CD14-positive monocyte (primary cell): ENCODE results near the gene RHO. TPM values are rescaled to one million over a fixed set of nuclear protein-coding genes. Genes with fewer than 3 reads are reported as not detected.

Experiments
- DNase-seq, 3 donors: peaks; one replicate each; pipeline ENCODE4 v3.0.0-alpha.2; 2011 to 2022
- H2AFZ ChIP-seq: 2 replicates; pipeline ENCODE4 v1.6.0; 2012; ENCODE audit warnings: mild to moderate bottlenecking, low read depth, low read length, inconsistent platforms; ENCODE audit not compliant: insufficient read depth, poor library complexity, severe bottlenecking
- H3K27ac ChIP-seq, 2 donors: 1 replicate in 1 of 2; 2 replicates in 1 of 2; pipeline ENCODE4 v1.5.1; 2012 to 2013; ENCODE audit warnings: low read length in 2 of 2, control low read depth in 1 of 2, inconsistent platforms in 1 of 2, low read depth in 1 of 2, mild to moderate bottlenecking in 1 of 2
- H3K27me3 ChIP-seq, 2 donors: one replicate each; pipeline versions ENCODE4 v1.6.0 to v1.6.1; 2011 to 2013; ENCODE audit warnings: low read length in 2 of 2; ENCODE audit not compliant: control insufficient read depth in 2 of 2, insufficient read depth in 2 of 2
- H3K36me3 ChIP-seq, 2 donors: replicated peaks in 1 of 2; 1 replicate in 1 of 2; 2 replicates in 1 of 2; pipeline versions ENCODE4 v1.5.1 to v1.6.1; 2012 to 2013; ENCODE audit warnings: low read length in 2 of 2, control low read depth in 1 of 2, inconsistent platforms in 1 of 2, mild to moderate bottlenecking in 1 of 2; ENCODE audit not compliant: insufficient read depth in 2 of 2, control insufficient read depth in 1 of 2
- H3K4me1 ChIP-seq, 2 donors: 1 replicate in 1 of 2; 2 replicates in 1 of 2; pipeline versions ENCODE4 v1.5.1 to v1.6.1; 2012 to 2013; ENCODE audit warnings: low read length in 2 of 2, control low read depth in 1 of 2, inconsistent platforms in 1 of 2, mild to moderate bottlenecking in 1 of 2, moderate library complexity in 1 of 2; ENCODE audit not compliant: insufficient read depth in 2 of 2, control insufficient read depth in 1 of 2
- H3K4me2 ChIP-seq: replicated peaks from 2 replicates; pipeline ENCODE3; 2012; ENCODE audit warnings: low read length, moderate library complexity, mild to moderate bottlenecking; ENCODE audit not compliant: poor library complexity, severe bottlenecking; ENCODE audit errors: extremely low read depth
- H3K4me3 ChIP-seq, 3 experiments: fragments of 200-600 bp in 1 of 3; sonication (generic) in 1 of 3; replicated peaks in 1 of 3; 1 replicate in 2 of 3; 2 replicates in 1 of 3; pipeline ENCODE4 v1.5.1; 2011 to 2013; ENCODE audit warnings: low read length in 3 of 3, mild to moderate bottlenecking in 3 of 3, control low read depth in 2 of 3, low read depth in 2 of 3, inconsistent platforms in 1 of 3, moderate library complexity in 1 of 3
- H3K79me2 ChIP-seq: 2 replicates; pipeline ENCODE4 v1.6.0; 2012; ENCODE audit warnings: mild to moderate bottlenecking, control low read depth, inconsistent platforms, low read length, moderate library complexity; ENCODE audit not compliant: insufficient read depth
- H3K9ac ChIP-seq: 2 replicates; pipeline ENCODE4 v1.6.0; 2017; ENCODE audit warnings: low read length, mild to moderate bottlenecking; ENCODE audit not compliant: insufficient read depth, poor library complexity, severe bottlenecking
- H3K9me3 ChIP-seq, 2 donors: replicated peaks in 1 of 2; 1 replicate in 1 of 2; 2 replicates in 1 of 2; pipeline versions ENCODE4 v1.5.1 to v1.6.1; 2012 to 2013; ENCODE audit warnings: low read length in 2 of 2, control low read depth in 1 of 2; ENCODE audit not compliant: control insufficient read depth in 1 of 2, insufficient read depth in 1 of 2
- H4K20me1 ChIP-seq: 2 replicates; pipeline ENCODE4 v1.6.0; 2012; ENCODE audit warnings: mild to moderate bottlenecking, low read length, control low read depth, moderate library complexity; ENCODE audit not compliant: insufficient read depth
- H3K27ac Mint-ChIP-seq, 7 donors: one replicate each; pipeline ENCODE4 v1.8.0; 2020; ENCODE audit warnings: mild to moderate bottlenecking in 7 of 7, mixed read lengths in 7 of 7, moderate library complexity in 6 of 7, inconsistent platforms in 2 of 7
- H3K27me3 Mint-ChIP-seq, 3 donors: one replicate each; pipeline ENCODE4 v1.8.0; 2021 to 2022; ENCODE audit warnings: low read depth in 3 of 3, mild to moderate bottlenecking in 3 of 3, mixed read lengths in 3 of 3, moderate library complexity in 3 of 3, inconsistent platforms in 1 of 3
- H3K36me3 Mint-ChIP-seq, 2 donors: one replicate each; pipeline ENCODE4 v1.8.0; 2020; ENCODE audit warnings: mixed read lengths in 2 of 2, inconsistent platforms in 1 of 2, mild to moderate bottlenecking in 1 of 2
- H3K4me1 Mint-ChIP-seq: one replicate; pipeline ENCODE4 v1.8.0; 2020; ENCODE audit warnings: mild to moderate bottlenecking, mixed read lengths
- H3K4me3 Mint-ChIP-seq, 2 donors: one replicate each; pipeline ENCODE4 v1.8.0; 2020; ENCODE audit warnings: mild to moderate bottlenecking in 2 of 2, mixed read lengths in 2 of 2, moderate library complexity in 1 of 2
- H3K9me3 Mint-ChIP-seq, 7 donors: one replicate each; pipeline ENCODE4 v1.8.0; 2020 to 2022; ENCODE audit warnings: mixed read lengths in 7 of 7, mild to moderate bottlenecking in 6 of 7, moderate library complexity in 6 of 7, inconsistent platforms in 2 of 7
- WGBS: methylation state at CpG from one replicate; pipeline ENCODE4 v1.1.5; 2013; ENCODE audit warnings: missing lambda C conversion rate; ENCODE audit not compliant: insufficient coverage; 5-methylcytosine and 5-hydroxymethylcytosine counted together
- intact Hi-C, 2 donors: fragments of 100-400 bp; cut with micrococcal nuclease; formaldehyde crosslinking; loops; one replicate each; pipeline versions ENCODE4 v1.15.0 to v1.15.1; 2023
- polyA plus RNA-seq, 3 donors: library from polyadenylated mRNA; depleted of rRNA in 1 of 3; unstranded in 2 of 3; stranded (reverse) in 1 of 3; fragments of 300-500 nt in 2 of 3; fragments of >200 nt in 1 of 3; fragmentation: Illumina TruSeq in 2 of 3; gene quantifications; 1 replicate in 2 of 3; 2 replicates in 1 of 3; pipeline ENCODE4 v1.2.3, GENCODE V29; 2012 to 2021
- TF ChIP-seq, protein P1 (sequence below): fragments of 200-600 bp; IDR thresholded peaks from one replicate; pipeline ENCODE4 v1.8.0; 2022; ENCODE audit warnings: antibody characterized with exemption, mild to moderate bottlenecking

The RHO gene
- polyA plus RNA-seq, 3 donors, result 0.03 TPM; not detected in 2

DNA sequence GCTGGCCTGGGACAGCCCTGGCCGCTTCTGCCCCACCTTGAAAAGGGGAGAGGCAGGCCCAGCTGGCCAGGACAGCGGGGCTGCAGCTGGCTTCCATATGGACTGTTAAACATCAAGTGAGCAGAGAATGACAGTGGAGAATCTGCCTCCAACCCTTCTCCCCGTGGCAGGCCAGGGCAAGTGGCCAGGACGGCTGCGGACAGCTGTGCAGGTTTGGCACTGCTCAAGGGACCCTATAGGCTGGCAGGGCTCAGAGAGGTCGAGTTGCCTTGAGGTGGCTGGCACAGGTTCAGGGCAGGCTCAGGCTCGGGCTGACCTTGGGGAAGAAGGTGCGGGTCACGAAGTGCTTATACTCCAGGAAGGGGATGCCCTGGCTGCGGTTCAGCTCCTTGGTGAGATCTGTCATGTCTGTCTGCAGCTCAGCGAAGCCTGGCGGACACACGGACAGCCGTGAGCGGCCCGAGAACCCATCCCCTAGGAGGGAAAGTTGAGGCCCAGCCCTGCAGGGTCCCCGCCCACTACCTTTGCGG is 38.8 kb downstream of the RHO start:
- H3K36me3 Mint-ChIP-seq, result peaks cover 76 to 94% of the 10 kb centered on the region in 2 donors
- 97% methylated on average over 16 of the region's 18 CpGs for WGBS
- H3K9ac ChIP-seq, result no peak overlapping the region
- no peaks in the 10 kb centered on the region for H3K9me3 ChIP-seq
- H3K4me2 ChIP-seq, result no peak overlapping the region
- TF ChIP-seq, protein P1, sequence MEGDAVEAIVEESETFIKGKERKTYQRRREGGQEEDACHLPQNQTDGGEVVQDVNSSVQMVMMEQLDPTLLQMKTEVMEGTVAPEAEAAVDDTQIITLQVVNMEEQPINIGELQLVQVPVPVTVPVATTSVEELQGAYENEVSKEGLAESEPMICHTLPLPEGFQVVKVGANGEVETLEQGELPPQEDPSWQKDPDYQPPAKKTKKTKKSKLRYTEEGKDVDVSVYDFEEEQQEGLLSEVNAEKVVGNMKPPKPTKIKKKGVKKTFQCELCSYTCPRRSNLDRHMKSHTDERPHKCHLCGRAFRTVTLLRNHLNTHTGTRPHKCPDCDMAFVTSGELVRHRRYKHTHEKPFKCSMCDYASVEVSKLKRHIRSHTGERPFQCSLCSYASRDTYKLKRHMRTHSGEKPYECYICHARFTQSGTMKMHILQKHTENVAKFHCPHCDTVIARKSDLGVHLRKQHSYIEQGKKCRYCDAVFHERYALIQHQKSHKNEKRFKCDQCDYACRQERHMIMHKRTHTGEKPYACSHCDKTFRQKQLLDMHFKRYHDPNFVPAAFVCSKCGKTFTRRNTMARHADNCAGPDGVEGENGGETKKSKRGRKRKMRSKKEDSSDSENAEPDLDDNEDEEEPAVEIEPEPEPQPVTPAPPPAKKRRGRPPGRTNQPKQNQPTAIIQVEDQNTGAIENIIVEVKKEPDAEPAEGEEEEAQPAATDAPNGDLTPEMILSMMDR, result no peak
- H3K79me2 ChIP-seq, result no peaks in the 10 kb centered on the region
- peaks cover 8% of the 10 kb centered on the region for H4K20me1 ChIP-seq
- no peaks in the 10 kb centered on the region for H3K4me1 Mint-ChIP-seq
- no peak overlapping the region for H3K4me3 ChIP-seq
- intact Hi-C loops, result no loop called here
- H3K36me3 ChIP-seq, result peaks cover 94 to 100% of the 10 kb centered on the region in 2 donors
- H3K27me3 ChIP-seq, result no peaks in the 10 kb centered on the region
- H3K27me3 Mint-ChIP-seq, result peaks cover 0 to 3% (median 0%) of the 10 kb centered on the region in 3 donors
- H3K9me3 Mint-ChIP-seq, result no peaks in the 10 kb centered on the region
- H3K4me1 ChIP-seq, result no peaks in the 10 kb centered on the region
- peak overlapping the region in 2 of 7 donors; percentile 20 to 44 for H3K27ac Mint-ChIP-seq
- no peak for DNase-seq
- no peak overlapping the region for H2AFZ ChIP-seq
- no peak overlapping the region for H3K27ac ChIP-seq
- no peak overlapping the region for H3K4me3 Mint-ChIP-seq

DNA sequence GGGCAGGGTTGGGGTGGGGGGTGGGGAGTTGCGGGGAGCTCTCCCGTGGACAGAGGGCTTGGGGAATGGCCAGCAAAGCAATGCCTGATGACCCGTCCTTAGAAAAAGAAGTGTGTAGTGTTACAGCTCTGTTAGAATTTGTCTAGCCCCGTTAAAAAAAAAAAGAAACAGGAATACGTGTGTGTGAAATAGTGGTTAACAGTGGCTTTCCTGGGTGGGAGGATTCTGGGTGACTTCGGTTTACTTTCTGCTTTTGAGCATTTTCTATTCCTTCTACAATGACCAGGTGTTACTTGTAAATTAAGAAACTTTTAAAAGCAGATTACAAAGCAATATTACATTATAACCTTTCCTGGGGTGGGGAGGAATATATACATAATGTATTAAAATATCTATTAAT is 39.5 kb downstream of the RHO start:
- Mint-ChIP-seq H3K27me3 (peaks cover 0 to 3% (median 0%) of the 10 kb centered on the region in 3 donors), H3K4me1 (no peaks in the 10 kb centered on the region), H3K9me3 (no peaks in the 10 kb centered on the region), H3K27ac (no peak overlapping the region), H3K36me3 (peaks cover 73 to 91% of the 10 kb centered on the region in 2 donors), H3K4me3 (no peak overlapping the region)
- Histone ChIP-seq H3K27ac (no peak overlapping the region), H3K4me3 (no peak overlapping the region), H3K4me1 (no peaks in the 10 kb centered on the region), H3K9ac (no peak overlapping the region), H3K4me2 (no peak overlapping the region), H3K27me3 (no peaks in the 10 kb centered on the region), H4K20me1 (peaks cover 8% of the 10 kb centered on the region), H3K36me3 (peaks cover 94 to 100% of the 10 kb centered on the region in 2 donors), H3K79me2 (no peaks in the 10 kb centered on the region), H2AFZ (no peak overlapping the region), H3K9me3 (no peaks in the 10 kb centered on the region)
- 100% methylated on average over 1 of the region's 6 CpGs for WGBS
- TF ChIP-seq, protein P1, result no peak
- DNase-seq, result no peak
- intact Hi-C loops, result no loop called here
